Endothelial cell of umbilical vein (primary cell): ENCODE data around the gene OLAH. TPM values are rescaled to one million over a fixed set of nuclear protein-coding genes. Genes with fewer than 3 reads are reported as not detected.

Source experiments
- BruUV-seq: library from RNA; stranded (reverse); fragments of 400-500 nt; replicated peaks from 2 replicates; lab custom pipeline; 2021; lab: Mats Ljungman, UMichigan
- CTCF ChIA-PET: fragments of 300-600, 350-600 bp; sonication (Branson Sonifier 250); formaldehyde crosslinking; loops from one replicate; lab custom pipeline; 2021; ENCODE audit warnings: antibody characterized with exemption, inconsistent platforms; lab: Charles Lee
- POLR2A ChIA-PET: fragments of 300-600, 350-600 bp; sonication (Branson Sonifier 250); formaldehyde crosslinking; loops from one replicate; lab custom pipeline; 2021; ENCODE audit warnings: antibody characterized with exemption, inconsistent platforms; lab: Charles Lee
- DNase-seq: peaks from one replicate; pipeline ENCODE4 v3.0.0-alpha.2; 2011; ENCODE audit warnings: low read depth, low spot score
- FAIRE-seq: peaks from 2 replicates; lab custom pipeline; 2011; peaks lifted over from hg19 to GRCh38; lab: Jason Lieb, UNC
- H2AFZ ChIP-seq: 2 replicates; pipeline ENCODE4 v1.6.0; 2012; ENCODE audit warnings: low read depth, low read length, control low read depth, inconsistent platforms
- H3K27ac ChIP-seq: 2 replicates; pipeline ENCODE4 v1.5.1; 2011; ENCODE audit warnings: low read depth, mild to moderate bottlenecking, control low read depth, low read length, moderate library complexity; ENCODE audit not compliant: insufficient read depth
- H3K27me3 ChIP-seq, 2 experiments: 2 replicates each; pipeline versions ENCODE4 v1.6.0 to v1.6.1; 2011; ENCODE audit warnings: low read length in 2 of 2, mixed read lengths in 1 of 2; ENCODE audit not compliant: control insufficient read depth in 2 of 2, insufficient read depth in 2 of 2
- H3K36me3 ChIP-seq, 2 experiments: 2 replicates in 1 of 2; 3 replicates in 1 of 2; pipeline ENCODE4 v1.5.1; 2011; ENCODE audit warnings: low read length in 2 of 2, mild to moderate bottlenecking in 1 of 2, moderate library complexity in 1 of 2; ENCODE audit not compliant: control insufficient read depth in 2 of 2, insufficient read depth in 2 of 2; ENCODE audit errors: extremely low read depth in 1 of 2
- H3K4me1 ChIP-seq: 3 replicates; pipeline ENCODE4 v1.5.1; 2011; ENCODE audit warnings: mild to moderate bottlenecking, low read length; ENCODE audit not compliant: control insufficient read depth, insufficient read depth; ENCODE audit errors: extremely low read depth
- H3K4me2 ChIP-seq: 2 replicates; pipeline ENCODE4 v1.6.1; 2011; ENCODE audit warnings: low read length, control low read depth, mixed read lengths; ENCODE audit not compliant: insufficient read depth
- H3K4me3 ChIP-seq, 3 experiments: fragments of 200-600 bp in 1 of 3; sonication (generic), shearing (Covaris generic) in 1 of 3; replicated peaks in 1 of 3; 2 replicates each; pipeline ENCODE4 v1.5.1; 2011 to 2016; ENCODE audit warnings: control low read depth in 3 of 3, low read length in 3 of 3, mild to moderate bottlenecking in 2 of 3, inconsistent platforms in 1 of 3, low read depth in 1 of 3, moderate library complexity in 1 of 3; ENCODE audit not compliant: insufficient read depth in 1 of 3
- H3K79me2 ChIP-seq: 2 replicates; pipeline ENCODE4 v1.6.0; 2012; ENCODE audit warnings: low read length, inconsistent platforms; ENCODE audit not compliant: control insufficient read depth, insufficient read depth
- H3K9ac ChIP-seq: replicated peaks from 2 replicates; pipeline ENCODE3; 2011; ENCODE audit warnings: low read length, control low read depth; ENCODE audit not compliant: insufficient read depth; ENCODE audit errors: extremely low read depth
- H3K9me1 ChIP-seq: replicated peaks from 3 replicates; pipeline ENCODE4 v1.6.0; 2011; ENCODE audit warnings: mild to moderate bottlenecking, low read length; ENCODE audit not compliant: control insufficient read depth, insufficient read depth; ENCODE audit errors: extremely low read depth
- H3K9me3 ChIP-seq: replicated peaks from 2 replicates; pipeline ENCODE4 v1.5.1; 2012; ENCODE audit warnings: low read length, inconsistent platforms; ENCODE audit not compliant: control insufficient read depth, insufficient read depth
- H4K20me1 ChIP-seq: replicated peaks from 2 replicates; pipeline ENCODE3; 2011; ENCODE audit warnings: mild to moderate bottlenecking, low read length; ENCODE audit not compliant: control insufficient read depth, insufficient read depth; ENCODE audit errors: extremely low read depth
- CTCF ChIP-seq, 2 donors: IDR thresholded peaks; 1 replicate in 1 of 2; 2 replicates in 1 of 2; pipeline ENCODE4 v1.5.1; 2011; ENCODE audit warnings: low read length in 2 of 2, mild to moderate bottlenecking in 2 of 2, moderate library complexity in 2 of 2, control low read depth in 1 of 2, inconsistent platforms in 1 of 2, low read depth in 1 of 2; ENCODE audit not compliant: insufficient read depth in 1 of 2; ENCODE audit errors: extremely low read depth in 1 of 2
- EZH2 ChIP-seq: IDR thresholded peaks from 2 replicates; pipeline ENCODE4 v1.6.1; 2012; ENCODE audit warnings: borderline replicate concordance, low read depth, mild to moderate bottlenecking, moderate library complexity, low read length, inconsistent platforms; ENCODE audit not compliant: severe bottlenecking
- FOS ChIP-seq: IDR thresholded peaks from 2 replicates; pipeline ENCODE4 v1.6.1; 2011; ENCODE audit warnings: mild to moderate bottlenecking, low read length, moderate library complexity, borderline replicate concordance; ENCODE audit not compliant: insufficient read depth
- GATA2 ChIP-seq: IDR thresholded peaks from 2 replicates; pipeline ENCODE4 v1.7.0; 2011; ENCODE audit warnings: low read depth, mild to moderate bottlenecking, moderate library complexity, mixed read lengths, low read length; ENCODE audit not compliant: insufficient read length, insufficient read depth
- JUN ChIP-seq: IDR thresholded peaks from 2 replicates; pipeline ENCODE4 v1.6.1; 2011; ENCODE audit warnings: borderline replicate concordance, low read depth; ENCODE audit not compliant: insufficient read length, insufficient read depth
- MYC ChIP-seq: IDR thresholded peaks from one replicate; pipeline ENCODE4 v1.6.1; 2011; ENCODE audit warnings: mild to moderate bottlenecking, low read depth, low read length
- POLR2A ChIP-seq: IDR thresholded peaks from 2 replicates; pipeline ENCODE4 v1.6.1; 2012; ENCODE audit warnings: low read depth, mild to moderate bottlenecking, control low read depth, low read length
- POLR2AphosphoS5 ChIP-seq: IDR thresholded peaks from 2 replicates; pipeline ENCODE4 v1.6.1; 2012; ENCODE audit warnings: low read depth, mild to moderate bottlenecking, control low read depth, low read length, moderate library complexity; ENCODE audit not compliant: insufficient read depth
- dilution Hi-C: fragments of 300-500 bp; cut with MboI; formaldehyde crosslinking; loops from one replicate; pipeline ENCODE4 v1.15.0; 2019; ENCODE audit warnings: low sequenced_read_pairs; ENCODE audit not compliant: extremely low pct_ligation_motif_present
- intact Hi-C: fragments of 100-400 bp; cut with micrococcal nuclease; formaldehyde crosslinking; loops from one replicate; pipeline ENCODE4 v1.10.0; 2022
- polyA plus RNA-seq, 4 experiments: library from polyadenylated mRNA; depleted of rRNA in 3 of 4; stranded (reverse) in 3 of 4; unstranded in 1 of 4; fragments of >200 nt; gene quantifications; 2 replicates each; pipeline versions ENCODE4 v1.2.1 to v1.2.3, GENCODE V29; 2011 to 2012; ENCODE audit warnings: missing spikeins in 1 of 4
- total RNA-seq: library from RNA; stranded (reverse); gene quantifications from 2 replicates; pipeline ENCODE4 v1.2.3, GENCODE V29; 2021
- TF ChIP-seq, protein P1 (sequence below): IDR thresholded peaks from 2 replicates; pipeline ENCODE4 v1.6.1; 2011; ENCODE audit not compliant: insufficient read depth, insufficient read length

The OLAH gene
- total and polyA plus RNA-seq, 2 donors (not counting 3 experiments of a cell fraction or from before 2014, with no cell fraction given), result 0.26 to 0.51 TPM

DNA sequence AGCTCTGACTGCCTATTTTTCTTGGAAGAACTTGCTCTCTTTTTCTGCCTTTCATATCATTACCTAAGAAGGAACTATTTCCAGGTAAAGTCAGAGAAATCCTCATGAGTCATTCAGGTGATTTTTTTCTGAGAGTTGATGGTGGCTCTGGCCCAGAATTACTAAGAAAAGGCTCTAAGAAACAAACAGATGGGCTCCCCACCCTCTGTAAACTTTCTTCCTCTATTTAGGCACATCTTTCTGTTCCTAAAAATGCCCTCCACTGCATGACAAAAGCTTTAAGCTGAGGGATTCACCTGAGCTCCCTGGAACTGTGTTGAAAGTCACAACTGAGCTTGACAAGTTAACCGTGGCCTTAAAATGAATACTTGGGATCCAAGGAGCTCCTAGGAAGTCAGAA, 1.6 kb downstream of the OLAH start:
- H3K4me1 ChIP-seq, result peaks cover 3% of the 10 kb centered on the region
- DNase-seq, result no peak
- no peak for FAIRE-seq
- intact Hi-C loops (no loop called here), dilution Hi-C loops (no loop called here)
- no peak overlapping the region for H3K4me3 ChIP-seq
- no peaks in the 10 kb centered on the region for H3K9me1 ChIP-seq
- no peak overlapping the region for H3K4me2 ChIP-seq
- H3K9ac ChIP-seq, result no peak overlapping the region
- H2AFZ ChIP-seq, result no peak overlapping the region
- H3K36me3 ChIP-seq, result no peaks in the 10 kb centered on the region
- H3K27ac ChIP-seq, result no peak overlapping the region
- H3K27me3 ChIP-seq, result no peaks in the 10 kb centered on the region
- no TSS peak for BruUV-seq
- ChIA-PET CTCF (no interaction called here), POLR2A (no interaction called here)
- H3K9me3 ChIP-seq, result no peaks in the 10 kb centered on the region
- TF ChIP-seq EZH2 (no peak), CTCF (IDR thresholded peaks at IDR 0.05; ENCODE audit: extremely low read depth in 1 of 2, insufficient read depth in 1 of 2, low read depth in 1 of 2, low read length in 2 of 2) (no peak), GATA2 (no peak), POLR2A (no peak), POLR2AphosphoS5 (no peak), MYC (no peak), JUN (no peak), FOS (no peak)
- TF ChIP-seq, protein P1, sequence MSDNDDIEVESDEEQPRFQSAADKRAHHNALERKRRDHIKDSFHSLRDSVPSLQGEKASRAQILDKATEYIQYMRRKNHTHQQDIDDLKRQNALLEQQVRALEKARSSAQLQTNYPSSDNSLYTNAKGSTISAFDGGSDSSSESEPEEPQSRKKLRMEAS, result no peak
- no peaks in the 10 kb centered on the region for H4K20me1 ChIP-seq
- no peaks in the 10 kb centered on the region for H3K79me2 ChIP-seq
